HG03442 (cell line): Measurements from ENCODE around the gene HTR1B.

Experiments used
- ATAC-seq: cut with Tn5 transposase; IDR thresholded peaks from one replicate; pipeline ENCODE4 v1.9.1; 2021; ENCODE audit warnings: mild to moderate bottlenecking, moderate library complexity; ENCODE audit not compliant: unreplicated experiment

HTR1B gene, protein sequence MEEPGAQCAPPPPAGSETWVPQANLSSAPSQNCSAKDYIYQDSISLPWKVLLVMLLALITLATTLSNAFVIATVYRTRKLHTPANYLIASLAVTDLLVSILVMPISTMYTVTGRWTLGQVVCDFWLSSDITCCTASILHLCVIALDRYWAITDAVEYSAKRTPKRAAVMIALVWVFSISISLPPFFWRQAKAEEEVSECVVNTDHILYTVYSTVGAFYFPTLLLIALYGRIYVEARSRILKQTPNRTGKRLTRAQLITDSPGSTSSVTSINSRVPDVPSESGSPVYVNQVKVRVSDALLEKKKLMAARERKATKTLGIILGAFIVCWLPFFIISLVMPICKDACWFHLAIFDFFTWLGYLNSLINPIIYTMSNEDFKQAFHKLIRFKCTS

DNA sequence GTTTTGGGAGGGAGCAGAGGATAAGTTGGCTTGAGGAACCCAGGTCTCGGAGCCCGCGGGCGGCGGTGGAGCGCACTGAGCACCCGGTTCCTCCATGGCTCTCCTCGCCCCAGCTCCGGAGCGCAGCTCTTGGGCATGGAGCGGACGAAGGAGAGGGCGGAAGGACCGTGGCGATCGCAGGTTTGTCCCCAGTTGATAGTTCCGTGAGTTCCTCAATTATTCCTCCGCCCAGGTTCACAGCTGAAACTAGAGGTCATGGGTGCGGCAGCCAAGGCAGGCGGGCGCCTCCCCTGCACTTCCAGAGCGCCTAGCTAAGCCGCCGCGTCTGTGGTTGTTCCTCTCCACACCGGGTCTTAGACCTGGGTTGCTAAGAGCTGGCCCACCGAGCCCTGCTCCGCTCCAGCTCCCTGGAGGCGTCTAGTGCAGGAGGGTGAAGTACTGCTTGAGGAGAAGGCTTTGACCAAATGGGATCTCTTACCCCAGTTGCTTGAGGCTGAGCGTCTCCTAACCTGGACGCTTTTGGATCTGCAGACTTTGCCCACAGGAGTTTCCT, at the start of gene HTR1B:
Gene HTR1B (minus strand): TSS at position 184 of the 553 bp plus-strand sequence. CDS start 88 bp downstream, at position 96.
- no peak for ATAC-seq

DNA sequence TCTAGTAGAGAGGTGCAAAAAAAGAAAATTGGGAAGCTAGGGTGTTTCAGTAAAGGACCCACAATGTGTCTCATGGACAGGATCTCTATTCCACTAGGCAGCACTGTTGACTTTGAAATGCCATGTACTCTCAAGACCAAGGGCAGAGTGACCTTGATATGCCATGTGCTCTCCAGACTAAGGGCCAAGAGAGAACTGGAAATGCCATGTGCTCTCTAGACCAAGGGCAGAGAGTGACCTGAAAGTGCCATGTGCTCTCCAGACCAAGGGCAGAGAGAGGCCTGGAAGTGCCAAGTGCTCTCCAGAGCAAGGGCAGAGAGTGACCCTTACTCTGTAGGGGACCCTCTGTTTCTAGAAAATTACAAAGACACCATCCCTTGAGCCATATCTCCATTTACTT, 49.3 kb upstream of the HTR1B start:
- ATAC-seq = no peak

DNA sequence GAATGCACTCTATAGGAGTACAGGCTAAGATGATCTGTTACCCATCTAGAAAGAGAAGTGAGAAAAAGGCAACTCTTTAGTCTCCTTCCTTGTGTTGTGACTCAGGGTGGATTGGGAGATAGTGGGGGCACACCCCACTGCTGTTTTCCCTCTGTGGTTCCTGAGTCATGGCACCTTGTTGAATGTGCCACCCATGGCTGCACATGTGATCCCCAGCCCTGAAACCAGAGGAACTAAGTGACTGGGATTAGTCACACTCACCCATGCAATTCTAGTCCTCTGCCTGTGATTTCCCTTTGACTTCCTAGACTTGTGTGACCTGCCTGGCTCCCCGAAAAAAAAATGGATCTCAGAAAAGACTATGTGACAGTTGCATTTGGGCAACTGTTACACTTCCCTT, 48.6 kb upstream of the HTR1B start:
- no peak for ATAC-seq

DNA sequence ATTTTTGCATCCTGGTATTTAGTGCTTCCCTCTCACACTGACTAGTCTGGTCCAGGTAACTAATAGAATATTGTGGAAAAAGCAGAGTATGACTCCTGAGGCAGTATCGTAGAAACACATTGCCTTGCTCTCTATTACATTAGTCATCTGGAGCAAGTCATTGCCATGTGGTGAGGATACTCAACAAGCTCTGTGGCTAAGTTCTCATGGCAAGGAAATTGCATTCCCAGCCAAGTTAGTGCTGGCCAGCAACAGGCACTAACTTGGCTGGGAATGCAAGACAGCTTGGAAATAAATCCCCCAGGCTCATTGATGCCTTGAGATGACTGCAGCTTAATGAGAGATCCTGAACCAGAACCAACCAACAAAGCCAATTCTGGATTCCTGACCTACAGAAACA, 39.7 kb upstream of the HTR1B start:
- no peak for ATAC-seq

DNA sequence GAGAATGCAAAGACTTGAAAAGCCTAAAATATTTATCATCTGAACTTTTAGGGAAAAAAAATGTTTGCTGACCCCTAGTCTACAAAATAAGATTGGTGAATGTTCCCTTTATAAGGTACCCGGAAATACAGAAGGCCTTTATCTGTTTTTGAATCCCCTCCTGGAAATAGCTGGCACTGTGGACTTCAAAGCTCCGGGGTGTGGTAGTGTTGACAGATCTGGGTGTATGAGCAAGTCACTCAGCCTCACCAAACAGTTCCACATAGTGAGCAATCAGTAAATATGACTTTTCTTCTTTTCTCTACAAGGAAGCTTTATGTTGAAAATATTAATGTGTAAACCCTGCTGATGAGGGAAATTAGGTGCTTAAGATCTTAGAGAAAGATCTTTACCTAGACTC, 29.2 kb upstream of the HTR1B start:
- ATAC-seq = no peak

DNA sequence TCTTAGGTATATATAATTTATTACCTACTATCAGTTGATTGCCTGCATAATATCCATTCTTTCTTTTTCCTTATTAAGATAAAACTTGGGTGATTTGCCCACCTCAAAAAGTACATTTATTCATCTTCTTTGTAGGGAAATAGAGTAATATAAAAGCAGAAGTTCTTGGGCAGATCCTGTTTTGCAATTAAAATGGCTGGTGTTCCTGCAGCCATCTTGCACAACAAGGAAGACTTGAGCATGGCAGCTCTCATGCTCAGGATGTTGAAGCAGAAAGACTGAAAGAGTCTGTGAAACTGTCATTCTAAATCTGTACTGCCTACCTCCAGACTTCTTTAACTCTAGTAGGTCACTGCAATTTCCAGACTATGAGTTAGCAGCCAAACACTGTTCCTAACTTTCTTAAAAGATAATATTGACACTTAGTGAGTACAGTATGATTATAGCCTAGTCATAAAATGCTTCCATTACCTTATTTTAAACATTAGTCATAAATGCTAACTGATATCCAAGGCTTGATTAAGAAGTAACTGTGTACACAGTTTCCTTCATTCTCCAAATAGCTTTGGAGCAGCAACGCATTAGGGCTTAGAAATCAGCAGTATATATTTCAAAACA, 24.6 kb upstream of the HTR1B start:
- no peak for ATAC-seq

DNA sequence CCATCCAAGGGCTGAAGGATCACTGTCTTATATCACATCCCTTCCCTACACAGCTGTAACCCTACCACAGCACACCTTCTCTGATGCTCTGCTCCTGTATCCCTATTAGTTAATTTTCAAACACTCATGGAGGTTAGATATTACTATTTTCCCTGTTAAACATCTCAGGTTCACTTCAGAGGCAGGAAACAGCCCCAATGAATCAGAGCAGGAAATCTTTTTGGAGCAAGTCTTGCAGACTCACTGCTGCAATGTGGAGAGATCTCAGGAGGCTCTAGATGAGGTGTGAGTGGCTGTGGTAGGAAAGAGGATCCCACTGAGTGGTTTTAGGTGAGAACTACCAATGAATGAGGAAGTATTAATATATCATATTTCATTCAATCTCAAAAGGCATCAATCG, 19.7 kb upstream of the HTR1B start:
- ATAC-seq = no peak

DNA sequence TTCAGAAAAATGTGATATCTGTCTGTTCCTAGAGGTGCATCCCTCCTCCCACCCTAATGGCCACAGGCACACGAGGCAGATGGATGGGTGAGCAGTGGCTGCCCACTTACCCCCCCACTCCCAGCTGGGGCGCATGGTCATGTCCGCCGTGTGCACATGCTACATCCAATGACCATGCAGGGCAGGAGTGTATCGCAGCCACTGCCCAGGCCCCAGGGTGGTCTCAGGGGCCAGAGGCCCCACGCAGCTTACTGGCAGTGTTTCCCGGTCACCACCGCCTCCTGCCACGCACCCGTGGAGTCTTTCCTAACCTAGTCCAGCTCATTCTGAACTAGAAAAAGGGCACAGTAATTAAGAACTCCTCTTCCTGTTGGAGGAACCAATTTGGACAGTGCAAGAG, 11.7 kb upstream of the HTR1B start:
- no peak for ATAC-seq

DNA sequence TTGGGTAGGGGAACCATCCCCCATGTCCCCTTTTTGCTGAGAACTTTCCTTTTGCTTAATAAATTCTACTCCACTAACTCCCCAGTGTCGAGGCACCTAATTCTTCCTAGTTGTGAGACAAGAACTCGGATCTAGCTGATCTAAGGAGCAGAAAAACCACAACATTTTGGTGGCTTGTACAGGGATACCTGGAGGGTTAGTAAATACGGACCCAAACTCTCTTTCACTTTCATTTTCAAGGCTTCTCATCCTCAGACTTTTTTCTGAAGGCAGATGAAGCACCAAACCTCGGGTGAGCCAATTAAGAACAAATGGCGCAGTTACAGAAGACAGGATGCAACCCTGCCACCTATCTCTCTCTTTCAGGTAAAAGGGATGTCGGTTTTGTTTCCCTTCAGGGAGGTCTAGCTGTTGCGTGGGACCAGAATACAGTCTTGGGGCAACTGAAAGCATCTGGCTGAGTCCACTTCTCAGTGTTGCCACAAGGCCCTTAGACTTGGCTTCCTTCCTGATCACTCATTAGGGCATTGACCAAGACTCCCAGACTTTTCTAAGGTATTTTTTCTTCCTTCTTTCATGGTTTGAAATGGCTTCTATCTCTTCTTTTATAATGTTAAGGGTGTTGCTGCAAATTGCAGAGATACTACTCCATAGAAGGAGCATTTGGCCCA, 11.1 kb upstream of the HTR1B start:
- ATAC-seq = no peak

DNA sequence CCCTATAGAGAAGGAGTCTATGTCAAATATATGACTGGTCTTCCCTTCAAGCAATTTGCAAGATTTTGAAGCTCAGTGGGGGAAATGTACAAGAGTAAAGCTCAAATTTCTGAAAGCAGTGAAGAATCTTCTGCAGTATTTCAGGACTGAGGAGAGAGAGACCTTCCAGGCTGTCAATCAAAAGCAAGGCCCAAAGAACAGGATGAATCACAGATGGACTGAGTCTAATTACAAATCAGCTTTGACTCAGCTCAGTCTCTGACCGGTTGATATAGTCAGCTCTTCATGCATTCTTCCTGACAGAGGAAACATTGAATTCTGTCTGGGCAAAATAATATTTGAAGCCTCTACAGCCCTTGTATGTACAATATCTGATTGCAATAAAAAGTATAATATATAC, 7.7 kb upstream of the HTR1B start:
- ATAC-seq = no peak

DNA sequence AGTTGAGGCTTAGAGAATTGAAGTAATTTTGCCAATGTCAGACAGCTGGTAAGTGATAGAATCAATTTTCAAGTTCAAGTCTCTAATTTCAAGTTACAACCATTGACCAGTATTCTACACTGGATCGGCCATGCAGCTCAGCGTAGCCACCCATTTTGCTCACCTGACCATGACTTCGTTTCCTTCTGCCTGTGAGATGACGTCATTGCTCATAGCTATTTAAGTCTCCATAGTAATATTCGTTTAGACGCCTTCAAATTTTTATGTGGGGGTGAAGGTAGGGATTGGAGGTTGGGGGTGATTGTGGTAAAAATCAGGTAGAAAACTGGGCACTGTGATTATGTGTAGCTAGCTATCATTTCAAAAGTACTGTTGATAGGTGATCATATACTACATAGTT, 5.6 kb upstream of the HTR1B start:
- ATAC-seq = no peak

DNA sequence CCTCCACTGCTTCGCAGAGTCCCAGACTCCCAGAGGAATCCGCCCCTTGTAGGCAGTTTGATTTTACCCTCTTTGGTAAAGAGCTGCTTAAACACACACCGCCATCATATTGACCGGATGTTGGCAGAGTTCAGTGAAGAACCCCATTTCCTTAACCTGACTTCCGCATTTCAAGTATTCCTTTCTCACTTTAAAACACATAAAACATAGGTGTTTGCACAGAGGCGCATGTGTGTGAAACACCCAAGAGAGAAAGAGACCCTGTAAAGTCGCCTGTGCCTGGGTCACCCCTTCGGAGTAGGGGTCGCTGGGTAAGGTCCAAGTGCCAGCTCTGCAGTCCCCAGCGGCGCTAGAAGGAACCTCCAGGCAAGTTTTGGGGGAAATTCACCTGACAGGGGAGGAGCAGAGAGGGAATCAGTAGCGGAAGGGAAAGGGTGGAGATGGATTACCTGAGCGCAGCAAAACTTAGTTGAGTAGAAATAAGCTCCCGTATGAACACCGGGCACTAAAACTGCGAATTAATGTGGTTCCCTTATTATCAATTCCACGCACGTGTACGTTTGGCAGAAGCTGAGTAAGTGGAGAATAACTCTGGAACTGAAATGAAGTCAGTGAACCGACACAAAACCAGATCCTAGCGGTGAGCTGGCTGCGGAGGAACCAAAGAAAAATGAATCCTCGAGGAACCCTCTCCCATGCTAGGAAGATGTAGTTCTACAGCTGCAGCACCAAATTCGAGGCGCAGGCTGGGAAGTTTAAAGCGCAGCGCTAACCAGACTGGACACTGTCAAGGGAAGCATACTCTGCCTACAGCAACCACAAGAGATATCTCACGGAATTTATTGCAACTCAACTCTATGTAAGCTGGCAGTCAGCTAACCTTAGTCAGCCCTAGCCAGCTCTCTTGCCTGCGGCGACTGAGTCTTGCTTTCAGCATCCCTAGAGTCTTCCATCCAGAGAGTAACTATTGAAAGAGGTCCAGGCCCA, 3.5 kb upstream of the HTR1B start:
- peak; percentile 65 for ATAC-seq

DNA sequence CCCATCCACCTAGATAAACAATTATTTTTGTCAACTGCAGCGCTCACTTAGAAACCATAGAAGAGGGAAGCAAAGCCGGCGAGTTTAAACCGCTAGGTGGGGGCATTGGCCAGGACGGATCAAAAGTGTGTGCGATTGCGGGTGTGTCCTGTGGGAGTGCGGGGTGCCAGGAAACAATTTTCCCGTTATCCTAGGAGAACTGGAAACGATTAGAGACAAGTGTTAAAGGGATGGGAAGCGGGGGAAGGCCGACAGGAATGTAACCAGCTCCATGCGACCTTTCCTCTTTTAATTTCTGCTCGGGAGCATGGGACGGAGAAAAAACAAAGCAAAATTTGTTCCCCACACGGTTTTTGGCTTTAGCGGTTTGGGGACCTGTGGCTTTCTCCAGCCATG, 2.8 kb upstream of the HTR1B start:
- peak; percentile 86 for ATAC-seq

DNA sequence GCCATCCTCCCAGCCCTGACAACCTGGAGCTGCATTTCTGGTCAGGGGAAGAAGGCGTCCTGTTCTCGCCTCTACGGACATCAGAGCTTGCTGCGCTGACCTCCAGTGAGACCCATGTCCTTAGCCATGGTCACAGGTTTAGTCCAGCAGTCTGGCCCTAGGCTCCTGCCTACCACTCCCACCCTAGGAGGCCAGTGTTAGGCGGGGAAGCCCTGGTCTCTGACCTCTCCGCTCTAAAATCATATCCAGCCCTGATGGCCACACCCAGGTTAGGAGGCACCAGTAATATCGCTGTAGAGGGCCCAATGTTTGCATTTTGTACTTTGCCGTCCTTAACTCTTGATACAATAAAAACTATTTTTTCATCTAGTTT, 1.2 kb upstream of the HTR1B start:
- ATAC-seq = no peak

DNA sequence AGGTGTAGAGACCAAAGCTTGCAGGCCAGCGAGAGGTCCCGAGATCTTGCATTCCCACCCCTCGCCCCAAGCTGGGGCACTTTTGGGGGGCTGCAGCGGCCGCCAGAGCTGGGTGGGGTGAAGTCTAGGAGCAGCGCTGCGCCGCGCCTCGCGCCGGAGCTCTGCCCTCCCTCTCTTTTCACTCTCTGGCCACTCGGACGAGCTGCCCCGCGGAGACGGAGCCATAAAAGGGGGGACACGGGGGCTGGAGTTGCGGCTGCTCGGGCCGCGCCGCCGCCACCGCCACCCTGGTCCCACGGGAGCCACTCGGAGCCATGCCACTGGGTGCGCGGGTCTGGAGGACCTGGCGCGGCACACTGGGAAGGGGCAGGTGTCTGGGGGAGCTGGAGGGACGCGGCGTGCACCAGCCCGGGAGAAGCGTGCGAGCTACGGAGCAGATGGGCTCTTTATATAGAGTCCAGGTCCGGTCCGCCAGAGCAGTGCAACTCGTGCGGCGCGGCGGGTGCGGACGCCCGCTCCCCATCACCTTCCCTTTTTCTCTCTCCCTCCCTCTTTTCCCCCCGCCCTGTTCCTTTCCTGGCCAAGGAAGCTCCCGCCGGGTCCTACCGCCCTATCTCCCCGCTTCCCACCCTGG, 687 bp upstream of the HTR1B start:
- ATAC-seq = no peak

DNA sequence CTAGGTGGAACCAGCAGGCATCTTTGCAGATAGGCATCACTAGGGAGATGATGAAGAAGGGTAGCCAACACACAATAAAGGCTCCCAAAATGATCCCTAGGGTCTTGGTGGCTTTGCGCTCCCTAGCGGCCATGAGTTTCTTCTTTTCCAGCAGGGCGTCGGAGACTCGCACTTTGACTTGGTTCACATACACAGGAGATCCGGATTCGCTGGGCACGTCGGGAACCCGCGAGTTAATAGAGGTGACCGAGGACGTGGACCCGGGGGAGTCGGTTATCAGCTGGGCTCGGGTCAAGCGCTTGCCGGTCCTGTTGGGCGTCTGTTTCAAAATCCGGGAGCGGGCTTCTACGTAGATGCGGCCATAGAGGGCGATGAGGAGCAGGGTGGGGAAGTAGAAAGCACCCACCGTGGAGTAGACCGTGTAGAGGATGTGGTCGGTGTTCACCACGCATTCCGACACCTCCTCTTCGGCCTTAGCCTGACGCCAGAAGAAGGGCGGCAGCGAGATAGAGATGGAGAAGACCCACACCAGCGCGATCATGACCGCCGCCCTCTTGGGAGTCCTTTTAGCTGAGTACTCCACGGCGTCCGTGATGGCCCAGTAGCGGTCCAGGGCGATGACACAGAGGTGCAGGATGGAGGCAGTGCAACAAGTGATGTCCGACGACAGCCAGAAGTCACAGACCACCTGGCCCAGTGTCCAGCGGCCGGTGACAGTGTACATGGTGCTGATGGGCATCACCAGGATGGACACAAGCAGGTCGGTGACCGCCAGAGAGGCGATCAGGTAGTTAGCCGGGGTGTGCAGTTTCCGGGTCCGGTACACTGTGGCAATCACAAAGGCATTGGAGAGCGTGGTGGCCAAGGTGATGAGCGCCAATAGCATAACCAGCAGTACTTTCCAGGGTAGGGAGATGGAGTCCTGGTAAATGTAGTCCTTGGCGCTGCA, 658 bp downstream of the HTR1B start:
- ATAC-seq = no peak

DNA sequence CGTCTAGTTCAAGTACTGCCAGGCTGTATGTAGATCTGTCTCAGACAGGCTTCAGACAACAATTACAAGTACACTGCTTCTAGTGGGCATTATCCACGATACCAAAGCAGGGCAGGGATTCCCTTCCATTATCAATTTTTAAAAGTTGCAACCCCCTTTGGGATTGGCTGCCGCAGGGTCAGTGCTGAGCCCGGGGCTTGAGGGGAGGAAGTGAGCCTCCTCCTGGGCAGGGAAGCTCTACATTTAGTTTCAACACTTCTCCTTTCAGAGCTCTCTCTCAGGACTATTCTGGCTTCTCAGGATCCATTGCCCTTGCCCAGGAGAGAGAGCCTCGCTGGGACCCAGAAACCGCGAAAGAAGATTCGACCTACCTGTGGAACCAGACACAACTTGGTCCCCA, 1.5 kb downstream of the HTR1B start:
- ATAC-seq = no peak

DNA sequence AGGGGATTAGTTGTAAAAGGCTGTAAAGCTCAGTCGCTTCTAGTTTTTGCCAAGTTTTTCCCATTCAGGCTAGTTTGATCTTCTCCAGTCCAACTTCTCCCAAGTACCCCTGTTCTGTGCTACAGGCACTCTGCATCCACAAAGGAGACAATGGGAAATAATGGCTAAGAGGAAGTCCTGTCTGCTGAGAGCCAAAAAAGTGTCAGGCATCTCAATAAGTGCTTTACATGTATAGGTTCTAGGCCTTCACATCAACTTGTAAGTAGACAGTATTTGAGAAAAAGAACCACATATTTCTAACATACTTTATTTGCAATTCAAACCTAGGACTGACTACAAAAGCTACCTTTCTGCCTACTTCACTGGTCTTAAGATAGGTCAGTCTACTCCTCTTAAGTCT, 4.9 kb downstream of the HTR1B start:
- no peak for ATAC-seq

DNA sequence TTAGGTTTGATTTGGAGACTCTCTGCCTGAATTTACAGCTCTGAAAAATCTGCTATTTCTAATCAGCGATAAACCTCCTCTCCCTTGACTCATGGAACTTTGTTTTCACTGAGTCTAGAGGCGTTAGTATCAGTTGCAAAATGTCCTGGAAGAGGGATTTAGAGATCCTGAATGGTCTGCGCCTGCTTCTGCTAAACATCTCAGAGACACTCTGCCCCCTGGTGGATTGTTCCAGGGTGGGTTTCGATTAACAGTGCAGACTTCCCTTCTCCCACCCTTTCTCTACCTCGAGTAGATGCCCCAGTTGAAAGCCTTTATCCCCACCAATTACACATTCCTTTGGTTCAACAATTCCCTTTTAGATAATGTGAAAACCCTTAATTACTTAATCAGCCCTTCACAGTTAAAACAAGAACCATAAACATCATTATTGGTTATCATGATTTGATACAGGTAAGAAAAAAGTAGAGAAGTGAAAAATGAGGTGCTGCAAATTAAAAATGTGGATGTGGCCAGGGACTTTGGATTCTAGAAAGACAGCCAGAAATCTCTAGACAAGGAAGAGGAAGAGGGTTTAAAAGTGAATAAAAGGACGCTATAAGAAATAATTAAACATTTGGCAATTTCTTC, 5.5 kb downstream of the HTR1B start:
- ATAC-seq = peak; percentile 87
